Activated T-helper 17 cell treated with anti-CD3 and anti-CD28 coated beads, Interleukin-2, amount 50 U/mL, for 72 hours (primary cell): ENCODE results near the gene NUDT4. TPM values are rescaled to one million over a fixed set of nuclear protein-coding genes. Genes with fewer than 3 reads are reported as not detected.
"Not testable (repeated sequence)": the region's sequence is repeated elsewhere in the genome, so short reads cannot be mapped to it uniquely, and the experiment has no call there.

Experiments used
- ATAC-seq: fragments of 150-1000 bp; cut with Tn5 transposase; replicated peaks from 2 replicates; pipeline ENCODE4 v1.10.0; 2021; ENCODE audit warnings: mild to moderate bottlenecking, moderate library complexity
- H3K27ac Mint-ChIP-seq: one replicate; pipeline ENCODE4 v1.8.0; 2022; ENCODE audit warnings: mixed read lengths
- H3K27me3 Mint-ChIP-seq: one replicate; pipeline ENCODE4 v1.8.0; 2022; ENCODE audit warnings: mixed read lengths
- H3K36me3 Mint-ChIP-seq: one replicate; pipeline ENCODE4 v1.8.0; 2022; ENCODE audit warnings: low read depth, mild to moderate bottlenecking, mixed read lengths
- H3K4me1 Mint-ChIP-seq: one replicate; pipeline ENCODE4 v1.8.0; 2022; ENCODE audit warnings: mixed read lengths
- H3K4me3 Mint-ChIP-seq: one replicate; pipeline ENCODE4 v1.8.0; 2022; ENCODE audit warnings: mild to moderate bottlenecking, mixed read lengths
- H3K9me3 Mint-ChIP-seq: one replicate; pipeline ENCODE4 v1.8.0; 2022; ENCODE audit warnings: mixed read lengths
- total RNA-seq, 2 donors: library from RNA; stranded (reverse); gene quantifications; one replicate each; pipeline ENCODE4 v1.2.3, GENCODE V29; 2022

NUDT4 gene
- total RNA-seq, 2 donors from 2014 or later: 41.2 to 51.6 TPM

DNA sequence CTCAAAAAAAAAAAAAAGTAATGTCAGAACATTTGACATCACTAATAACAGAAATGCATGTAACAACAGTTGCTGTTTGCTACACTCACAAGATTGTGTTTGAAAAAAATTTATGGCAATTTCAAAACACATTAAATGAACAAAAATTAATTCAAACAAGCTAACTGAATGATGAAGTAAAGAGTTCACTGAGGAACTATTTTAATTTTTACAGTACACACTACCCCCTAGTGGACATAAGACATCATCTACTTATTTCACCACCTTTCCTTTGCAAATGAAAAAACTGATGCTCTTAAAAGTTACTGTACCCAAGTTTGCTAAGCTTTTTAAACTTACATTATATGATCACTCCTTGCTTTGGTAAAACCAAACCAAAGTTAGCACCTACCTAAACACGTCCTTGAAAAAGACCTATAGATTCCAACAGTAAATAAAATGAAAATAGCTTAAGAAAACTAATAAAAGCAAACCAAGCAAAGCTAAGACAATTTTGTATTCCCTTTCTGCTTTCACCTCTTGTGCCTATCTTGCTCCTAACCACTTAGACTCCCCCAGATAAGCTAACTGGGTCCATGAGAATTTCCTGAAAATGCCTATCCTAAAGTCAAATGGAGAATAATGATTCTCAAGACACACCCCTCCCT, 41.8 kb downstream of the NUDT4 start:
- Mint-ChIP-seq H3K27ac (peak overlapping the region; percentile 75), H3K4me3 (peak overlapping the region; percentile 64), H3K4me1 (peaks cover 61% of the 10 kb centered on the region), H3K9me3 (no peaks in the 10 kb centered on the region), H3K36me3 (peaks cover 41% of the 10 kb centered on the region), H3K27me3 (no peaks in the 10 kb centered on the region)
- no peak for ATAC-seq

DNA sequence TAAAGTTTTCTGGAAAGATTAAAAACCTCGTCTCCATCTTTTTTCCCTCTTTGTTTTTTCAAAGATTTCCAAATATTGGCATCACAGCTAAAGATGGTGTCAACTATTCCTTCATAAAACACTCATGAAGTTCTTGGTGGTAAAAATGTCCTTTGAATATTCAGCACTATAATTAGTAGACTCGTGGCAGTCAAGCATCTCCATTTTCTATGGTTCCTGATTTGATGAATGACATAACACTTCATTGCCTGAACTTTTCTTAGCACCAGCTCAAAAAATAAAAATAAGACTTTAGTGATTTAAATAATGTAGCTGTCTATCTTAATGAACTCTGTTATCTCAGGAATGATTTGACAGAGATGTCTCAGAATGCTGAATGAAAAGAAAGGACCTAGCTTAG, 44.3 kb downstream of the NUDT4 start:
- Mint-ChIP-seq H3K36me3 (peaks cover 25% of the 10 kb centered on the region), H3K27me3 (no peaks in the 10 kb centered on the region), H3K4me3 (peak overlapping the region; percentile 64), H3K9me3 (no peaks in the 10 kb centered on the region), H3K4me1 (peaks cover 62% of the 10 kb centered on the region), H3K27ac (peak overlapping the region; percentile 75)
- ATAC-seq: no peak

DNA sequence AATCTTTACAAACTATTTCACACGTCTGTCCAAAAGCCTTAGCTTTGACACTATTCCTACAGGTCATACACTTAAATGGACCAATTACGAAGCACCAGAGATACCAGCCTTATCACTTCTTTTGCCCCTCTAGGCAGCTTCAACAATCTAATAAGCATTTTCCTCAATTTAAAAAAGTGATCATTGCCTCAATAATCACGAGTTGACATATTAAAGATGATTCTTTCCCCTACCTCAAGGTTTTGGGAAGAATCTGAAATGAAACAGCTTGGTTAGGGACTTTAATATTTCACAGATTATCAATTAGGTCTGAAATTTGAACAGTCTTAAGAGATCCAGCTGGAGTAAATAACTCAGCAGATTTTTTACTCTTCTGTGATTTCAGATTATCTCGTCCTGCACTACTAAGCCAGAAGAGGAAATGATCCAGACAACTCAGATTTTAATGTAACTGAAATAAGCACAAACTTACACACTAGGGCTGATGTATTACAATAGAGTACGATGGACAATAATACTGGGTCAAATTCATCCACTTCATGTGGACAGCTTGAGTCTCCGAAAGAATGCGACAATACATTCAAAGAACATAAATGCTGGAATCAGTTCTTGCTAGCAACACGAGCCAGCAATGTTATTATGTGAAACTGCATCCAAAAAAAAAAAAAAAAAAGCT, 48.1 kb downstream of the NUDT4 start:
- Mint-ChIP-seq H3K4me1 (peaks cover 58% of the 10 kb centered on the region), H3K36me3 (peaks cover 25% of the 10 kb centered on the region), H3K27me3 (no peaks in the 10 kb centered on the region), H3K4me3 (peak overlapping the region; percentile 62), H3K27ac (peak overlapping the region; percentile 7), H3K9me3 (no peaks in the 10 kb centered on the region)
- no peak for ATAC-seq

- Mint-ChIP-seq H3K4me1 (peaks cover 57% of the 10 kb centered on the region), H3K27ac (peak overlapping the region; percentile 7), H3K36me3 (peaks cover 25% of the 10 kb centered on the region), H3K9me3 (no peaks in the 10 kb centered on the region), H3K4me3 (peak overlapping the region; percentile 62), H3K27me3 (no peaks in the 10 kb centered on the region)
- ATAC-seq: peak; percentile 81
These were observed 48.7 kb downstream of the NUDT4 start for GRCh38 chr12:93426412-93426805.

DNA sequence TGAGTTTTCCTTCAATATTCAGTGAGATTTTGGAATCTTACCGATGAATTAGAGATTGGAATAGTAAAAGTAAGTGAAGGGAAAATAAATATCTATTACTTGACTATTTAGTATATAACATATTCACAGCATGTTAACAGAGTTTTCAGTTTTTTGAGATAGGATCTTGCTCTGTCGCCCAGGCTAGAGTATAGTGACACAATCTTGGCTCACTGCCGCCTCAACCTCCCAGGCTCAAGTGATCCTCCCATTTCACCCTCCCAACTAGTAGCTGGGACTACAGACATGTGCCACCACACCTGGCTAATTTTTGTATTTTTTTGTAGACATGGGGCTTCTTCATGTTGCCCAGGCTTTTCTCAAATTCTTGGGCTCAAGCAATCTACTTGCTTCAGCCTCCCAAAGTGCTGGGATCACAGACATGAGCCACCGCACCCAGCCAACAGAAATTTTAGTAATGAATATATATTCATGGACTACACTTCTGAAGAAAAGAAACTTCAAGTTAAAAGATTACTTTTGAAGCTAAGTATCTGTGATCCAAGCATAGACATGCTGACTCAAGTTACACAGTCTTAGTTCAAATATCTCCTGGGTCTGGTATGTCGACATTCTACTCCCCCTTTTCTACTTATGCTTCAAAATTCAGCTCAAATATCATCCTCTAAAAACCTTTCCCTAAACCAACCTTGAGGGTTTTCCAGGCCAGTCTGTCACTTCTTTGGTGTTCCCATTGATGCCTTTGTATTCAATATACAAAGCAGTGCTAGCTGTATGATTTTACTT, 50.2 kb downstream of the NUDT4 start:
- H3K27me3 Mint-ChIP-seq: no peaks in the 10 kb centered on the region
- H3K9me3 Mint-ChIP-seq: no peaks in the 10 kb centered on the region

DNA sequence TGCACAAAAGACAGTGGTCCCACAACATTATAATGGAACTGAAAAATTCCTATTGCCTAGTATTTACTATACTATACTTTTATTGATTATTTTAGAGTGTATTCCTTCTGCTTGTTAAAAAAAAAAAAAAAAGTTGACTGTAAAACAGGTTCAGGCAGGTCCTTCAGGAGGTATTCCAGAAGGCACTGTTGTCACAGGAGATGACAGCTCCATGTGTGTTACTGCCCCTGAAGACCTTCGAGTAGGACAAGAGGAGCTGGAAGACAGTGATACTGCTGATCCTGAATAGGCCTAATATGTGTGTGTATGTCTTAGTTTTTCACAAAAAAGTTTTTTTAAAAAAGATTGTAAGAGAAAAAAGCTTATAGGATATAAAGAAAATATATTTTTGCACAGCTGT, 51.7 kb downstream of the NUDT4 start:
- no peaks in the 10 kb centered on the region for H3K9me3 Mint-ChIP-seq
- no peak overlapping the region for H3K27ac Mint-ChIP-seq
- peaks cover 36% of the 10 kb centered on the region for H3K4me1 Mint-ChIP-seq
- ATAC-seq: no peak
- H3K4me3 Mint-ChIP-seq: no peak overlapping the region
- no peaks in the 10 kb centered on the region for H3K27me3 Mint-ChIP-seq
- H3K36me3 Mint-ChIP-seq: peaks cover 7% of the 10 kb centered on the region

More for the DNA sequence above, 50.2 kb downstream of the NUDT4 start:
- Mint-ChIP-seq H3K36me3 (peaks cover 18% of the 10 kb centered on the region), H3K27ac (peak overlapping the region; percentile 7), H3K4me3 (peak overlapping the region; percentile 62), H3K4me1 (peaks cover 47% of the 10 kb centered on the region)
- no peak for ATAC-seq

- no peaks in the 10 kb centered on the region for H3K27me3 Mint-ChIP-seq
- H3K27ac Mint-ChIP-seq: peak overlapping the region; percentile 67
- peak overlapping the region; percentile 36 for H3K4me3 Mint-ChIP-seq
- peaks cover 7% of the 10 kb centered on the region for H3K36me3 Mint-ChIP-seq
- ATAC-seq: no peak
- H3K9me3 Mint-ChIP-seq: no peaks in the 10 kb centered on the region
- peaks cover 34% of the 10 kb centered on the region for H3K4me1 Mint-ChIP-seq
These were observed 52.1 kb downstream of the NUDT4 start for GRCh38 chr12:93429852-93430251.

- H3K9me3 Mint-ChIP-seq: no peaks in the 10 kb centered on the region
These were observed 52.6 kb downstream of the NUDT4 start for GRCh38 chr12:93430280-93430679.

GRCh38 chr12:93432031-93432430, 54.3 kb downstream of the NUDT4 start:
- H3K9me3 Mint-ChIP-seq, ATAC-seq, H3K4me3 Mint-ChIP-seq, H3K27me3 Mint-ChIP-seq, H3K27ac Mint-ChIP-seq: not testable (repeated sequence)
- Mint-ChIP-seq H3K36me3 (peaks cover 15% of the 10 kb centered on the region), H3K4me1 (peaks cover 25% of the 10 kb centered on the region)

More at GRCh38 chr12:93430280-93430679, 52.6 kb downstream of the NUDT4 start:
- Mint-ChIP-seq H3K4me1 (peaks cover 29% of the 10 kb centered on the region), H3K27me3 (no peaks in the 10 kb centered on the region), H3K36me3 (peaks cover 7% of the 10 kb centered on the region), H3K27ac (peak overlapping the region; percentile 67), H3K4me3 (peak overlapping the region; percentile 36)
- no peak for ATAC-seq

DNA sequence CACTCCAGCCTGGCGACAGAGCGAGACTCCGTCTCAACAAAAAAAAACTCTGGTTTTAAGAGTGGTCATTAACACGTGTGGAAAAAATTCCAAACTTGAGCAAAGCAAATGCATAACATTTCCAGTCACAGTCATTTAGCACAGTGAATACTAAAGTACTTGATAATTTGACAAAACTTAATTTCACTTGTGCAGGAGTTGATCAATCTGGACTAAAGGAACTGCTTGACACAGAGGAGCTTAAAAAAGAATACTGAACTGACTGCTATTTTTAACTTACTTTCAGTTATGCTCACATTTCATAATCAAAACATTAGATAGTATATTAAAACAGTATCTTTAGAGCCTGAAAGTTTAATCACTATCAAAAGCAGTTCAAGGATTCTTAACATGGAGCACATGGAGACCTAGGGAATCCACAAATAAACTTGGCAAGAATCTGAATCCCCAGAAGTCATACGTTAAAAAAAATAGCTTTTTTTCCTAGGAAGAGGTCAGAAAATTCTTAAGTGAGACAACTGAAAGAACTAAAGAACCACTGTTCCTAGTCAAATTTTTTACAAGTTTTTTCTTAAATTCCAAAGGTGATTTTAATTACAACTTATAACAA, 56.6 kb downstream of the NUDT4 start:
- H3K4me1 Mint-ChIP-seq: peaks cover 38% of the 10 kb centered on the region
- H3K4me3 Mint-ChIP-seq: peak overlapping the region; percentile 41
- no peak for ATAC-seq
- peaks cover 27% of the 10 kb centered on the region for H3K36me3 Mint-ChIP-seq
- H3K27ac Mint-ChIP-seq: no peak overlapping the region
- H3K27me3 Mint-ChIP-seq: no peaks in the 10 kb centered on the region
- no peaks in the 10 kb centered on the region for H3K9me3 Mint-ChIP-seq

GRCh38 chr12:93438266-93439050, 60.7 kb downstream of the NUDT4 start:
- H3K4me3 Mint-ChIP-seq: peak overlapping the region; percentile 90
- H3K27ac Mint-ChIP-seq: peak overlapping the region; percentile 72
- no peaks in the 10 kb centered on the region for H3K27me3 Mint-ChIP-seq
- peaks cover 49% of the 10 kb centered on the region for H3K4me1 Mint-ChIP-seq
- ATAC-seq: no peak
- H3K36me3 Mint-ChIP-seq: peaks cover 33% of the 10 kb centered on the region
- no peaks in the 10 kb centered on the region for H3K9me3 Mint-ChIP-seq

DNA sequence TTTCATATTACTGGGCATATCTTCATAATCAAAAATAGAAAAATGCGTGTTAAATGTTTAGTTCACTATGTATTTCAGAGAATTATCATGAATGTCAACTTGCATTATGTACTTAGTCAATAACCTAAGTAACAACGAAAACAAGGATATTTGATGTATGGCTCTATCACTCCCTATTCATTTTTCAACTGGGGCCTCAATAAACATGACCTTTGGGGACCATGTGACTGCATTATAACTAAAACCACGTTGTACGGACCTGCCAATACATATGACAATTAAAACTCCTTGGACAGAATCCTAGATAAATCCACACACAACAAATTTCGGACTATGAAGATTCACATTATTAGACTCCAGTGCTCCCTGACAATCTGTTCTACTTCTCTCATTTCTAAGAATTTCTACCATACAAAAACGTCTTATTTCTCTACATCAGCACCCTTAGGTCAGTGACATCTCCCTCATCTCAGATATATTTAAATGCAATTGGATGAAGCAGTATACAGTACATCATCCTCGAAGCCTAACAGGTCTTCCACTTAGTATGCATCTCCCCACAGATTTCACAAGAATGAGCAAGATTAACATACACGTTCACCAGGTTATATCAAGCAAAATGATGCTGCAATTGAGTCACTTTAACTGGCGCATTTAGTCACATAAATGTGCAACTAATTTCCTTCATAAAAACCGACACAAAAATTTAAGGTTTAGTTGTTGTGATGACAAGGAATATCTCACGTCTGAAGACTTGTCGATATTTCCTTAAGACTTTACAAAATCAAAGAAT, 62.5 kb downstream of the NUDT4 start:
- no peak for ATAC-seq
- peaks cover 49% of the 10 kb centered on the region for H3K4me1 Mint-ChIP-seq
- H3K4me3 Mint-ChIP-seq: peak overlapping the region; percentile 90

DNA sequence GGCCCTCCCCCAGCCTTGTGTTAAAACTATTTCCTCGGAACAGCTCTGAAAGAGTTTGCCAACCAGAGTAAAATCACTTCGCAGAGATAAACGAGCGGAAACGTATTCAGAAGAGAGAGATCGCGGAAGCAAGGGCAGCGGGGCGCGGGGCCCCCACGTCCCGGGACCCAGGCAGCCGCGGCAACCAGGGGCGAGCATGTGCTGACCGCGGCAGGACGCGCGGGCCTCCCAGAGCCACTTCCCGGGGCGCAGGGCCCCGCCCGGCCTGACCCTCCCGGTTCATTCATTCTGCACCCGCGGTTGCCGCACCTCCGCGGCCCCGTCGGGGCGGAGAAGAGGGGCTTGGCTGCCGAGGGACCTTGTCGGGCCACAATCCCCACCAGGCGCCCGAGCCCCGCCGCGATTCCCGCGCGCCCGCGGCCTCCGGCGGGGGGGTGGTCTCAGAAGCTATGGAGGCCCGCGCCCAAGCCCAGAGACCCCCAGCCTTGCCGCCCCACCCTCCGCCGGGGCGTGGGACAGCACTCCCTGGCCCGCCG, 63.4 kb downstream of the NUDT4 start:
- Mint-ChIP-seq H3K4me3 (peak overlapping the region; percentile 97), H3K9me3 (no peaks in the 10 kb centered on the region), H3K27me3 (no peaks in the 10 kb centered on the region), H3K27ac (peak overlapping the region; percentile 96), H3K4me1 (peaks cover 47% of the 10 kb centered on the region), H3K36me3 (peaks cover 31% of the 10 kb centered on the region)
- ATAC-seq: peak; percentile 5

More for the DNA sequence above, 62.5 kb downstream of the NUDT4 start:
- Mint-ChIP-seq H3K27ac (peak overlapping the region; percentile 96), H3K27me3 (no peaks in the 10 kb centered on the region), H3K9me3 (no peaks in the 10 kb centered on the region), H3K36me3 (peaks cover 33% of the 10 kb centered on the region)
